IMR-90 (cell line): ENCODE results near the gene FLT1.

ENCODE experiments used
- CEBPB ChIP-seq: IDR thresholded peaks from 2 replicates; pipeline ENCODE4 v1.6.1; 2012; ENCODE audit warnings: low read depth, low read length, improper control_type of control experiment
- CHD1 ChIP-seq: IDR thresholded peaks from 2 replicates; pipeline ENCODE4 v1.6.1; 2012; ENCODE audit warnings: low read depth, low read length, improper control_type of control experiment
- CTCF ChIP-seq: conservative IDR thresholded peaks from 2 replicates; pipeline ENCODE4 v1.5.1; 2012; ENCODE audit warnings: mild to moderate bottlenecking, low read depth, low read length, improper control_type of control experiment
- ELK1 ChIP-seq: fragments of 150-350 bp; IDR thresholded peaks from 2 replicates; pipeline ENCODE4 v1.6.1; 2016; ENCODE audit warnings: low read depth, mild to moderate bottlenecking, low read length, moderate library complexity, borderline replicate concordance
- MAFK ChIP-seq: IDR thresholded peaks from 2 replicates; pipeline ENCODE4 v1.6.1; 2012; ENCODE audit warnings: low read depth, low read length, improper control_type of control experiment
- MAZ ChIP-seq: IDR thresholded peaks from 2 replicates; pipeline ENCODE4 v1.6.1; 2012; ENCODE audit warnings: low read depth, mild to moderate bottlenecking, low read length, improper control_type of control experiment, moderate library complexity, borderline replicate concordance
- POLR2A ChIP-seq: IDR thresholded peaks from 2 replicates; pipeline ENCODE4 v1.6.1; 2012; ENCODE audit warnings: mild to moderate bottlenecking, low read depth, low read length
- RAD21 ChIP-seq: IDR thresholded peaks from 2 replicates; pipeline ENCODE4 v1.6.1; 2012; ENCODE audit warnings: low read length, improper control_type of control experiment
- RFX5 ChIP-seq: IDR thresholded peaks from 2 replicates; pipeline ENCODE4 v1.8.0; 2012; ENCODE audit warnings: low read depth, mild to moderate bottlenecking, low read length, moderate library complexity

DNA sequence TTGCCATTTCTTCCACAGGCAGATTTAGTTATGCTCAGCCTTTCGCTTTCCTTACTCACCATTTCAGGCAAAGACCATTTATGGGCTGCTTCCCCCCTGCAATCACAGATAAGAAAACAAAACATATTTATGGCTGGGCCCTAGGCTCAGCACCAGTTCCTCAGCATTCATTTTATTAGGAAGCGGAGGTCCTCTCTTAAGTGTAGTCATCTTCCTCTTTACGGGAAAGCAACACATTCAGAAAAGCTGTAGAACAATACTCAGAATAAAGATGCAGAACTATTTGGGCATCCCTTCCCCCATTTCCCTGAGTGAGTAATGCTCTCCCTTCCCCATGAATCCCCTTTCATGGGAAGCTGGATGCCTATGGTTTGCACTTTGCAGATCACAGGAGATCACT, 27.9 kb downstream of the FLT1 start:
- TF ChIP-seq CTCF (no peak), CEBPB (no peak), RFX5 (no peak), MAZ (no peak), ELK1 (no peak), RAD21 (no peak), MAFK (no peak), POLR2A (no peak), CHD1 (no peak)
